ENCODE results near the gene ZFYVE28. TPM values are rescaled to one million over a fixed set of nuclear protein-coding genes. Genes with fewer than 3 reads are reported as not detected.
"Not testable (repeated sequence)": the region's sequence is repeated elsewhere in the genome, so short reads cannot be mapped to it uniquely, and the experiment has no call there.

The ZFYVE28 gene
- total RNA-seq, 1 donor: 8.9 TPM

DNA sequence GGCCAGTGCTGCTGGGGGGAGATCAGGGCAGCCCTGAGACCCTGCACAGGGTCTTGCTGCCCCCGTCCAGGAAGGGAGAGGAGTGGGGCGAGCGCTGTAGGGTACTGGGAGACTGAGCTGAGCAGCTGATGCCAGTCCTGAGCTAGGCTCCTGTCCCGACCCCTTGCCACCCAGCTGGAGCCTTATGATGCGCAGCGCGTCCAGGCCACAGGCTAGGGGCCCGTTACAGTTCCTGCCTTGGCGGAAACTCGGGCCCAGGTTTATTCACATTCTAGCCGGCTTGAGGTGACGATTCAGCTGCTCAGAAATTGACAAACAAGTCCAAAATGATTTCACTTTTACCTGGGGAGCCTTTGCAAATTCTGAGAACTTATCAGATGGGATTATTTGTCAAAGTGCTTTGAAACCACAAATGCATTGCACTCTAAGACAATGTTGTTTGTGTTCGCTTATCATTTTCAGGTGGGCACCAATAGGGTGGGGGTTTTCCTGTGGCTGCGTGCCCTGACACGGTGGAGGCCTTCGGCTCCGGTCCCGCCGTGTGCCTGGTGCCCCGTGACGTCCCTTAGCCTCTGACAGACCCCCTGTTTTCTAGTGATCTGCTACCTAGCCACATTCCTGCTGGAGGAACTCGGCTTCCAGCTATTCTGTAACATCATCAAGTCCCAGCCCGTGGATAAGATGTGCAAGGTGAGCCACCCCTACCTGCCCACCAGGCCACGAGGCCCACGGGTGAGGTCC lies 19.2 kb upstream of the ZFYVE28 start:
- H3K4me3 ChIP-seq (ENCODE audit: low read length): no peak overlapping the region
- H3K4me1 ChIP-seq (ENCODE audit: insufficient read depth, low read length): peaks cover 4% of the 10 kb centered on the region
- no peaks in the 10 kb centered on the region for H3K9me3 ChIP-seq (ENCODE audit: low read depth, low read length)
- no peaks in the 10 kb centered on the region for H3K27me3 ChIP-seq (ENCODE audit: insufficient read depth, low read length)

GRCh38 chr4:2436761-2437474 lies 18.5 kb upstream of the ZFYVE28 start:
- Histone ChIP-seq H3K4me1 (ENCODE audit: insufficient read depth, low read length) (peaks cover 4% of the 10 kb centered on the region), H3K9me3 (ENCODE audit: low read depth, low read length) (no peaks in the 10 kb centered on the region), H3K4me3 (ENCODE audit: low read length) (no peak overlapping the region), H3K27me3 (ENCODE audit: insufficient read depth, low read length) (no peaks in the 10 kb centered on the region)

DNA sequence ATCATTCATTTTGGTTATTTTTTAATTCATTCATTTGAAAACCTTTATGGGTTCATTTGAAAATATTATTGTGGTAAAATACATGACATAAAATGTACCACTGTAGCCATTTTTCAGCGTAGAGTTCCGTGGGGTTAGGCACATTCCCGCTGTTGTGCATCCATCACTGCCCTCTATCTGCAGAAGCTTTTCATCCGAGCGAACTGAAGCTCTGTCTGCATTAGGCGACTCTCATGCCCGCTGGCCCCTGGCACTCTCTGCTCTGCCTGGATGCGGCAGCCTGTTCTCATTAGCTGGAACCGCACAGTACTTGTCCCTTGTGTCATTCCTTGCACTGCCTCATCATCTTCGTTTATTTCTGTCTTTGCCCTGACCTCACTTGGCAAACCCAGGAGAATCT lies 17.9 kb upstream of the ZFYVE28 start:
- H3K4me1 ChIP-seq (ENCODE audit: insufficient read depth, low read length): no peaks in the 10 kb centered on the region
- H3K9me3 ChIP-seq (ENCODE audit: low read depth, low read length): no peaks in the 10 kb centered on the region
- no peak overlapping the region for H3K4me3 ChIP-seq (ENCODE audit: low read length)
- no peaks in the 10 kb centered on the region for H3K27me3 ChIP-seq (ENCODE audit: insufficient read depth, low read length)

- Histone ChIP-seq H3K4me3 (ENCODE audit: low read length) (no peak overlapping the region), H3K27me3 (ENCODE audit: insufficient read depth, low read length) (no peaks in the 10 kb centered on the region), H3K4me1 (ENCODE audit: insufficient read depth, low read length) (no peaks in the 10 kb centered on the region), H3K9me3 (ENCODE audit: low read depth, low read length) (no peaks in the 10 kb centered on the region)
Measured at GRCh38 chr4:2434420-2434819, 16.0 kb upstream of the ZFYVE28 start.

GRCh38 chr4:2433609-2434350 lies 15.3 kb upstream of the ZFYVE28 start:
- H3K4me3 ChIP-seq (ENCODE audit: low read length): no peak overlapping the region
- H3K27me3 ChIP-seq (ENCODE audit: insufficient read depth, low read length): no peaks in the 10 kb centered on the region
- H3K4me1 ChIP-seq (ENCODE audit: insufficient read depth, low read length): no peaks in the 10 kb centered on the region
- H3K9me3 ChIP-seq (ENCODE audit: low read depth, low read length): no peaks in the 10 kb centered on the region

- H3K27me3 ChIP-seq (ENCODE audit: insufficient read depth, low read length): no peaks in the 10 kb centered on the region
- H3K4me1 ChIP-seq (ENCODE audit: insufficient read depth, low read length): no peaks in the 10 kb centered on the region
- H3K4me3 ChIP-seq (ENCODE audit: low read length): no peak overlapping the region
- H3K9me3 ChIP-seq (ENCODE audit: low read depth, low read length): no peaks in the 10 kb centered on the region
Measured at GRCh38 chr4:2432991-2433530, 14.6 kb upstream of the ZFYVE28 start.

- H3K4me1 ChIP-seq (ENCODE audit: insufficient read depth, low read length): no peaks in the 10 kb centered on the region
- H3K9me3 ChIP-seq (ENCODE audit: low read depth, low read length): no peaks in the 10 kb centered on the region
- no peak overlapping the region for H3K4me3 ChIP-seq (ENCODE audit: low read length)
- no peaks in the 10 kb centered on the region for H3K27me3 ChIP-seq (ENCODE audit: insufficient read depth, low read length)
Measured at GRCh38 chr4:2432004-2432403, 13.6 kb upstream of the ZFYVE28 start.

- not testable (repeated sequence) for H3K4me1 ChIP-seq (ENCODE audit: insufficient read depth, low read length); H3K4me3 ChIP-seq (ENCODE audit: low read length); H3K27me3 ChIP-seq (ENCODE audit: insufficient read depth, low read length); H3K9me3 ChIP-seq (ENCODE audit: low read depth, low read length)
Measured at GRCh38 chr4:2429945-2430757, 11.7 kb upstream of the ZFYVE28 start.

DNA sequence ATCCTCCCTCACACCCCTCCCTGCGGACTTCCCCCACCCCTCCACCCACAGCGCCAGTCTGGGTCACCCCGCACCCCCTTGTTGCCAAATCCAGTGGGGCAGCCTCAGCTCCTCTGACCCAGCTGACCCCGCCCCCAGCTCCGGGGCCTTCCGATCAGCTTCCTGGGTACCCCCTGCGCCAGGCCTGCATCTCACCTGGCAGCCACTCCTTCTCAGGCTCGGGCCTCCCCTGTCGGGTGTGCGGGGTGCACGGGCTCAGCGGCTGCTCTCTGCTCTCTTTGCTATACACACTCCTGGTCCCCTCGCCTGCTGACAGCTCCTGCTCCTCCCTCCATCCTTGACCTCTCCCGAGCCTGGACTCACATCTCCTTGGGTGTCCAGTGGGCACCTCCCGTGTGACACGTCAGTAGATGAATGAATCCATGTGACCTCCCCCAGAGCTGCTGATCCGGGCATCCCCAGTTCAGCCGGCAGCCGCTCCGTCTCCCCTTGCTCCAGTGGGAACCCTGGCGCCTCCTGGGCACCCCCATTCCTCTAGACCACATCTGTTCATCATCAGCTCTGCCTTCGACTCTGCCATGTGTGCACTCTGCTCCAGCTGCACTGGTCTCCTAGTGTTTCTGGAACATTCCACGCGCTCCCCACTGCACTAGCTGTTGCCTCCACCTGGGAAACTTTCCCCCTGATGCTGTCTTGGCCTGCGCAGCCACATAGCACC lies 10.2 kb upstream of the ZFYVE28 start:
- H3K4me3 ChIP-seq (ENCODE audit: low read length): no peak overlapping the region
- no peaks in the 10 kb centered on the region for H3K9me3 ChIP-seq (ENCODE audit: low read depth, low read length)
- H3K27me3 ChIP-seq (ENCODE audit: insufficient read depth, low read length): no peaks in the 10 kb centered on the region
- no peaks in the 10 kb centered on the region for H3K4me1 ChIP-seq (ENCODE audit: insufficient read depth, low read length)

DNA sequence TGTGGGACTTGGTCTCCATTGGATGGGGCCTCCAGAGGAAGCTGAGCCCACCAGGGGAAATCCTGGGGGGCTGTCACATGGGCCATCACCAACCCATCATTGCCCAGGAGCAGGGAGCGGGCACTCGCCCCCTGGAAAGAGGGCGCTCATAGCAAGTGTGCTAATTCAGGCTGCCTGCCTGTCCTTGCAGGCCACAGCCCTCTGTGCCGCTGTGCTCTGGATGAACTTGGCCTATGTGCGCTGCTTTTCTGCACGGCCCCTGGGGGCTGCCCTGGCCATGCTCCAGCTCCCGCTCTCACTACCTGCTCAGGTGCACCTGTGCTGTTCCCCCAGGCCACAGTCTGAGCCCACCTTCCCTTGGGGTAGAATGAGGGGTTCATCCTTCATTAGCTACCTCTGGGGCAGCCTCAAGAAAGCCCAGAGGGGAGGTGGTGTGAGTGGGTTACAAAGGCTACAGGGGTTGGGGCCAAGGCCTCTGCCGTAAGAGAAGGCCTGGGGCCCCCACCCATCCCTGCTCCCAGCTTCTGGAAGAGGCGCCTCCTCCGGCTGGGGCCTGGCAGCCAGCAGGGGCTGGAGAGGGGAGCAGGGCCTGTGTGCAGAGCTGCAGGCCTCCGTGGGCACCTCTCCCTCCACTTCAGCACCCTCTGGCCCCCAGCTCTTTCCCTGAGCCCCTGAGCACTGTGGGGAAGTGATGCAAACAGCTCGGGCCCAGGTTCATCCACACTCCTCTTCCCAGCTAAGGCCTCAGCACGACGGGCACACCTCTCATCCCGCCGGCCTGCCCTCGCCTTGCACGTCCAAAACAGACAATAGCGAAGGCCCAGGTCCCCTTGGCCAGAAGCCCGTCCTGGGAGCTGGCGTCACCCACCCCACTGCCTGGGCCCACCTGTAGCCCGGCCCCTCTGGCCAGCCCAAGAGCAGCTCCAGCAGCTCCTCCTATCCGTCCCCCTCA lies 9.2 kb upstream of the ZFYVE28 start:
- no peaks in the 10 kb centered on the region for H3K9me3 ChIP-seq (ENCODE audit: low read depth, low read length)
- no peaks in the 10 kb centered on the region for H3K27me3 ChIP-seq (ENCODE audit: insufficient read depth, low read length)
- H3K4me1 ChIP-seq (ENCODE audit: insufficient read depth, low read length): no peaks in the 10 kb centered on the region
- H3K4me3 ChIP-seq (ENCODE audit: low read length): no peak overlapping the region

- Histone ChIP-seq H3K4me1 (ENCODE audit: insufficient read depth, low read length) (no peaks in the 10 kb centered on the region), H3K9me3 (ENCODE audit: low read depth, low read length) (no peaks in the 10 kb centered on the region), H3K27me3 (ENCODE audit: insufficient read depth, low read length) (no peaks in the 10 kb centered on the region), H3K4me3 (ENCODE audit: low read length) (no peak overlapping the region)
Measured at GRCh38 chr4:2426711-2427275, 8.3 kb upstream of the ZFYVE28 start.

- Histone ChIP-seq H3K27me3 (ENCODE audit: insufficient read depth, low read length) (peaks cover 2% of the 10 kb centered on the region), H3K9me3 (ENCODE audit: low read depth, low read length) (no peaks in the 10 kb centered on the region), H3K4me1 (ENCODE audit: insufficient read depth, low read length) (no peaks in the 10 kb centered on the region), H3K4me3 (ENCODE audit: low read length) (no peak overlapping the region)
Measured at GRCh38 chr4:2426069-2426397, 7.6 kb upstream of the ZFYVE28 start.

DNA sequence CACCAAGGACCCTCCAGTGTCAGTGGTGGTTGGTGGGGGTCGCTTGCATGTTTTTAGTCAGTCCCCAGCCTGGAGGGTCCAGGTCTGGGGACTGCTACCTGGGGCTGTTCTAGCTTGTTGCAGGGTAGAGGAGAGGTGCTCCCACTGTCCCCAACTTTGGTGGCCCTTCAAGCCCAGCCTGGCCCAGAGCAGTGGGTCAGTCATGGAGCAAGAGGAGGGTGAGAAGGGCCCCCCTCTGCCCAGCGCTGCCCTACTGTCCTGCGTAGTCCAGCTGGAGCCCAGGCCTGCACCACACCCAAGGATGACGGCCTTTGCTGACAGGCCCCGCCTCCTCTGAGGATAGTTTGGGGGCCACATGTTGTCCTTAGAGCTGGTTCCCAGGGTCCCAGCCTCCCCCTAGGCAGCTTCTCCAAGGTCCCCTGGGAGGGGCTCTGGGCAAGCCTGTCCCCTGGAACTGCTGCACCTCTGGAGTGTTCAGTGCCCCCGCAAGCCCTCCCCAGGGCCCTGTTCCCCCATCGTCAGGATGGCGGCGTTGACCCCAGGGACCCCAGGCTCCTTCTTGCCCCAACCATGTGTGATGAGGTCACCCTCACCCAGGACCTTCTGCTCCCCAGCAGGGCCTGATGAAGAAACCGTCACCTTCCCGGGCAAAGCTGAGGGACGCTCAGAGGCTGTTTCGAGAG lies 7.1 kb upstream of the ZFYVE28 start:
- Histone ChIP-seq H3K4me3 (ENCODE audit: low read length) (no peak overlapping the region), H3K4me1 (ENCODE audit: insufficient read depth, low read length) (no peaks in the 10 kb centered on the region), H3K9me3 (ENCODE audit: low read depth, low read length) (no peaks in the 10 kb centered on the region), H3K27me3 (ENCODE audit: insufficient read depth, low read length) (peaks cover 7% of the 10 kb centered on the region)

All from mononuclear cell (primary cell).